Hematopoietic multipotent progenitor cell (in vitro differentiated cells): ENCODE results near the gene PI16. TPM values are rescaled to one million over a fixed set of nuclear protein-coding genes. Genes with fewer than 3 reads are reported as not detected.
"Not testable (repeated sequence)": the region's sequence is repeated elsewhere in the genome, so short reads cannot be mapped to it uniquely, and the experiment has no call there.

Experiments used
- DNase-seq, 3 donors: peaks; one replicate each; pipeline ENCODE4 v3.0.0-alpha.2; 2011 to 2015; ENCODE audit warnings: low read depth in 2 of 3, low spot score in 2 of 3
- total RNA-seq: library from RNA; depleted of rRNA; stranded (reverse); fragments of >200 nt; gene quantifications from one replicate; pipeline ENCODE4 v1.2.3, GENCODE V29; 2012

PI16 gene
- total RNA-seq, 1 donor = not detected

DNA sequence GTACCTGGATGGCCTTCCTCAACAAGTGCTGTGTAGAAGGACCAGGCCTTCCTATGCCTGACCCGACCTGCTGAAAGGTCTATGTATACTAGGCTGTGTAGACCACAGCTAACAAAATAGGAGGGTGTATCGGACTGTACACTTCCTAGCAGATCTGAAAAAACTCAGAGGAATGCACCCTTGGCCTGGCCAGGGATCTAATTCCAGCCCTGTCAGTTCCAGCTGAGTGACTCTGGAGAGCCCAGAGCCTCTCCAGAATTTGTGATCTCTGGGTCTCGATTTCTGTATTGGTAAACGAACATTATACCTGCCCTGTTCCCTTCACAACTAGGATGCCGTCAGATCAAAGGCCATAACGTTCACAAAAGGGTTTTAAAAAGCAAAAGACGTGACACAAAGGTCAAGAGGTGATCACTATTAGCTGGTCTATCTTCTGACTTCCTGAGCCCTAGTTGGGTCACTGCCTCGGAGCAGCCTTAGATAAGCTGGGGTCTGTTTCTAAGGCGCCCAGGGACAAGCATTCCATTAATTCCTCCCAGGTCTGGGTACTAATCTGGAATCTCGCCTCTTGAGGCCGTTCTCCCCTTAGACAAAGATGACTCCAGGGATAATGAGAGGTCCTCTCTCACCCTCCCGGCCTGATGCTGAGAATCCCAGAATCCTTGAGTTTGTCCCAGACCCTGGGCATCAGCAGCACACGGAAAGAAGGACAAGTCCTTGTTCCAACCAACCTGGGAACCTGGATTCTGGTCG is 17.6 kb downstream of the PI16 start:
- DNase-seq = no peak

DNA sequence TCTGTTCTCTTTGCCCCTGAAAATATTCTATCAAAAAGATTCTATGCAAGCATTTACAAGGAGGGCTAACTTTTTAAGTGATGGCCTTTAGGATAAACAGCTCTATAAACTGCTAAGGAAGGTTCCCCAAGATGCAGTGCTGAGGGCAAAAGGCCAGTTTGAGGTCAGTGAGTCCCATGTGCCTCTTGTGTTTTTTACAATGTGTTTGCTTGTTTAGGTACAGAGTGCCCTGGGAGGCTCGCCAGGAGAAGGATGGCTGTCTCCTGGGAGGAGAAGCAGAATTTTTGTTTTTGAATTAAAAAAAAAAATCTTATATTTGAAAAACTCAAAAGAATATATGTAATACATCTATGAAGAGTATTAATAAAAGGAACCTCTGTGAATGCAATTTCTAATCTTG is 18.7 kb downstream of the PI16 start:
- DNase-seq = no peak

DNA sequence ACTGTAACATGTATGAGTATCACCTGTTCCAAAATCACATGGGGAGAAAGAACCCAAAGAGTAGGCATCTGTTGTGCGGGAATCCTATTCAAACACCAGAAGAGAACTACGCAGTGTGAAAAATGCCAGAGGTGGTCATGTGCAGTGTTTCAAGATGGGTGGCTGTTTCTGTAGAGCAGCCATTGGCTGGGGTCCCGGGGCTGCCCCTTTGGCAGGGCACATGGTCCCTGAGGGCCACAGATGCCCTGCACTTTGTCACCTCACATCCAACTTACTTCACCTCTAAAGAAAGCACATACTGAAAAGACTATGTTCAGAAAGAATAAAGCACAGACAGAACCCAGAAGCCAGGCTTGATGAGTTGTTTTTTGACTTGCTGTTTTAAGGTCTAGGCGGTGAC is 19.1 kb downstream of the PI16 start:
- DNase-seq = no peak

DNA sequence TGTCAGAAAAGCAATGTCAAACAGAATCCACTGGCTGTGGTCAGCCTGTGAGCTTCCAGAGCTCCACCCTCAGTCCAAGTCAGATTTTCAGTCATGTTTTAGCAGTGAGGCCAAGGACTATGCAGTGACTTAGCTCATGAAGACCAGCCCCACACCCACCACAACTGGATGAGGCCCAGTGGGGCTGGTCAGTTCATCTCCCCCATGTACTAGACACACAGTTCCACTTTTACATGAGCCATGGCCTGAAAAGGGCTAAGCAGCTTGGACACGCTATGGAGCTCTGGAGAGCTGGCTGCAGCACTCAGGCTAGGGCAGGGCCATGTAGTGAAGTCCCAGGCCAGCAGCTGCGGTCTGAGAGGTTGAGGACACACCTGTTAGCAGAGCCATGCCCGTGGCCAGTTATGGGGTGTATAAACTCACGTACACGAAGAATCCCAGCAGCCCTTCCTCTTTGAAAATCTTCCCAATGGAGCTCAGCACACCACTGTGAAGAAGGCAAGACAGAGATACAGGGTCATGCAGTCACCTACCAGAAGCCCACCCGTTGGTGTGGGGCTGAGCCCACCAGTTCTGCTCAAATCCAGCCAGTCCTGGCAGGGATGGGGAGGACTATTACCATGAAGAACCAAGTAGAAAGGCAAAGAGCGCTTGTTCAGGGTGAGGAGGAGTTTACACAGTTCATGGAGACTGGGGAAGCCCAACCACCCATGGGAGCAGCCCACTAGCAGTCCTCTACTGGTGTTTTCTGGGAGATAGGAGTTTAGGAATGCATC is 20.9 kb downstream of the PI16 start:
- DNase-seq = no peak

DNA sequence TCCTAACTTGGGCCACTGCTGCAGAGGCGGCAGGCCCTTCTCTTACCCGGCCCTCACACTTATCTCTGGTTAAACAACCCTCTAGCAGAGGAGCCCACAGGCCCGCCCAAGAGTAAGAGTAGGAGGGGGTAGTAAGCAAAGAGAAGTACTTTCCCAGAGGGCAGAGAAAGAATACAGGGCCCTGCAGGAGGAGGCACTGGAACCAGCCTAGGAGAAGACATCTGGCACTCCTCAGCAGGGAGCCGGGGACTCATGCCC is 21.4 kb downstream of the PI16 start:
- no peak for DNase-seq

DNA sequence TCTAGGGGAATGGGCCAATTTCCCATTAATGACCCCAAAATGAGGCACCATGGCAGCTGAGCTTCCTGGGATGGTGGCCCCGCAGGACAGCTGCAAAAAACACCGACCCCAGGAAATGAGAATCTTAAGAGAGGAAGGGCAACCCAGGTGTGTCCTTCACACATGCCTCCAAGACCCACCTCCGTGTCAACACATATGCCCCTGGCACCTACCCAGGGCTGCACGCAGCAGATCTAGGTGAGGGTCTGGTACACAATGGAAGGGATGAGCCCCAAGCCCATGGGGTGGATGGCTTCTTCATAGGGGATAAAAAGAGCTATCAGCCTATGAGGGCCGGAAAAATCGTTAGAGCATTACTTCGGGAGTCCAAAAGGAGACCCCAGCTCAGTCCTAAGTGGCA is 22.0 kb downstream of the PI16 start:
- DNase-seq = no peak

DNA sequence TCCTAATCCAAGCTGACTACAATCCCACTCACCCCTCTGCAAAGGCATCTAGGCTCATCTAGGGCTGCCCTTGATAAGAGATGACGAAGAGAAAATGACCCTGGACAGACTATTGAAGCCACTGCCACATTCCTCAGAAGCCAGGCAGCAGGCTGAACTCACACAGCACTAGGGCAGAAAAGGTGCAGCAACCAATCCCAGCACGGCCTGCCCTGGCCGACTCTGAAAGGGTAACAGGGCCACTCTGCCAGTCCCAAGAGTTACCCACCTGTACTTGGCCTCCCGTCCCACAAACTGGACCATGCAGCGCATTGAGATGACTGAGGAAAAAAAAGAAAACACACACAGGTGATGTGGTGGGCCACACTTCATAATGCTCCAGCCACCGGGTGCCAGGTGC is 22.4 kb downstream of the PI16 start:
- DNase-seq = no peak

DNA sequence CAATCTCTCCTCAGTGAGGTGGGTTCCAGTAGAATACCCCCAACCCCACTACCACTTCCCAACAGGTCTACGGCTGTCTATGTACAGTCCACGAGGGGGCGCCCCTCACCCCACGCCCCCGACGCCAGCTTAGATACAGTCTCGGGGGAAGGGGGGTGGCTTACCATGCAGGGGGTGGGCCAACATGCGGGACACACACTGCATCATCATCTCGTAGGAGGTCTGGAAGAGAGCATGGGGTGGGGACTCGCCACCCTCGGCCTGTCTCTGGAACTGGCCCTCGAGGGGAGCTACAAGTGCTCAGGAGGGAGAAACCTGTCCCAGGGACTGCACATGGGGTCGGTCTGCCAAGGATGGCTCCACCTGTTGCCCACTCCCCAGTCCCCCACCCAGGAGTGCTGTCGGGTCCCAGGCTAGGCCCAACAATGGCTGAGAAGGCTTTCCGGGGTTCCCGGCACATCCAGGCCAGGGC is 23.0 kb downstream of the PI16 start:
- no peak for DNase-seq

DNA sequence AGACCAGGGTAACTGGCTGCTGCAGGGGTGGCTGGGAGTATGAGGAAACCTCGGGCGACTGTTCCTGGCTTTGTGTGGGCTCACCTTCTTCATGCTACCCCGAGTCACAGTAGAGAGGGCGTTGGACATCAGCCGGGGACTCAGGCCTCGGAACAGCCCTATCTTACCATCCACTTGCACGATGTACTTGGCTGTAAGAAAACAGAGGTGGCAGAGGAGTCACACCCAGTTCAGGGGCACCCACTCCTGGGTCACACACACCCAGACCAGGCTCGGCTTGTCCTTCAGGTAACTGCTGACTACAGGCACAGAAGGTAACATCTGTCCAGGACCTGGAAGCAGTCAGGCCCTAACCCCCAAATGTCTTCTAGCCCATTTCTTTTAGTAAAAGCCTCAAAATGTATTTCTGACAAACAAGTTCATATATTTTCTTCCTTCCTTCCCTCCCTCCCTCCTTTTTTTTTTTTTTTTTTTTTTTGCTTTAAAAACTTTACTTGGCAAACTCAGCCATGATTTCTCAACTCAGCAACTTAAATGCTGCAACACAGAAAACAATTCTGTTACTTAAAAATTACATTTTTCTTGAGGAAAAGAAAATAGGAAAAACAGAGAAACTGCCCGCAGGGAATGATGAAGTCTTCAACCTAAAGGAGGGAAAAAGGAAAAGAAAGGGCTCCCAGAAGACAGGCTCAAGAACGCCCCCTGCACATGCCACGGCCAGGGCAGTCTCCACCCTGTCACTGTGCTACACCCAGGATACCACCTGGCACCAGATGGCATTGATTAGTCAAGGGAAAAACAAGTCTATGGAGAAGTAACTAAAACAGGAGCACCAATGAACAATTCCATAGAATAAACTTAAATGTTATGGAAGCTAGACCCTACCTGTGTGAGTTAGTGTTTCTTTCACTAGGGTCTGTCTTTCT is 24.1 kb downstream of the PI16 start:
- no peak for DNase-seq

DNA sequence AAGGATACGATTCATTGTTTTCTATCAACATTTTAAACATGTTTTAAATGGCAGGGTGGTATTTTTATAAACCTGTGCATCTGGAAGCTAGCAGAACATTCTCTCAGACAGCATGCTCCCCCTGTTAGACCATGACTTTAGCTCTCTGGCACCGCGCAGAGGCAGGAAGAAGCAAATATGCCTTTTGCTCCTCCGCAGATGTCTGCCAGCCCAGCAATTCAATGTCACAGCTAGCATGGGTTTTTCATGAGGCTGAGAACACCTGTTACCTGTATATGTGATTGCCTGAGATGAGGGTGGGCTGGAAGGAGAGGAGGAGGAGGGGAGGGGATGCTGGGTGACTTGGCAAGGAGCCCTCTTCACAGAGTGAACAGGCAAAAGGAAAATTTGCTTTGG is 24.8 kb downstream of the PI16 start:
- DNase-seq = peak in 2 of 3 donors; percentile 46 to 74

DNA sequence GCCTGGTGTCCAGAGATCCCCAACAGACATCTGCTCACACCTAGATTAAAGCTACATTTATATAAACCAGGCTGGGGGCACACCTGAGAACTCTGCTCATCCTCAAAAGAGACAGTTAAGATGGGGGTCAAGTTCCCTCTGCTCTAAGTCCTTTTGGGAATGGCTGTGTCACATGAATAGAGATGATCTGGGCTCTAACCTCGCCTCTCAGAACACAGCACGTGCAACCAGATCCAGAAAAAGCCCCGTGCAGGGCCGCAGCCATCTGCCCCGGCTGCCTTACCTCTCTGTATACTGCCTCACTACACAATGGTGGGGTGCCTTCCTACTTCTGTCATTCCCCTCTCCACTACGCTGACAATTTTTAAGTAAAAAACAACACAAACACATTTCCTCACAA is 25.6 kb downstream of the PI16 start:
- no peak for DNase-seq

DNA sequence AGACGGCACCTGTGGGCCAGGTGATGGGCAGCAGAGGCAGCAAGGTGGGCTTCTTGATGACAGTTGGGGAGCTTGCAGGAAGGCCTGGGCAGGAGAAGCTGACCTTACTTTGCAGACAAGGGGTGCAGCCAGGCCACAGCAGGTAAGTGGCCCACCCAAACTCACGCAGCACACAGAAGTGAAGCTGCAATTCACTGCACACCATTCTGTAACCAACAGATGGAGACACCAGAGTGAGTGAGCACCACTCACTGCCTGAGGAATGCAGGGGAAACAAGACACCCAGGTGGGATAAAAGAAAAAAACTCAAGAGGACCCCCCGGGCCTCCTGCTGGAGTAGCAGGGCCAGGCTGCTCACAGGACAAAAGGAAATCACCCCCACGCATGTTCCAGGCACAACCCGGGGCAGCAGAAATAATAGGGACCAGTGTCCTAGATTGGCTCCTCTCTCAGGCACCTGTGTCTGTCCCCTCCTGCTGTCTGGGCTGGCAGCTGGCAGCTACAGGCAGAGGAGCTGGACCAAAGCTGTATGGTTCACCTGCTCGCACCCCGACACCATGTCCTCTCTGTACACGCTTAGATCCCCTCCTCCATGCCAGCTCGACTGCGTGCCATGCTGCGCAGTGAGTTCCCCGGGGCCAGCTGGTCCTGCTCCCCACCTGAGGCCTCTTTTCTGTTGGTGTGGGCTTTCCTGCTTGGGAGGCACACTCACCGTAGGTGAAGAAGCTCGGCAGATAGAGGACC is 26.5 kb downstream of the PI16 start:
- DNase-seq = no peak

DNA sequence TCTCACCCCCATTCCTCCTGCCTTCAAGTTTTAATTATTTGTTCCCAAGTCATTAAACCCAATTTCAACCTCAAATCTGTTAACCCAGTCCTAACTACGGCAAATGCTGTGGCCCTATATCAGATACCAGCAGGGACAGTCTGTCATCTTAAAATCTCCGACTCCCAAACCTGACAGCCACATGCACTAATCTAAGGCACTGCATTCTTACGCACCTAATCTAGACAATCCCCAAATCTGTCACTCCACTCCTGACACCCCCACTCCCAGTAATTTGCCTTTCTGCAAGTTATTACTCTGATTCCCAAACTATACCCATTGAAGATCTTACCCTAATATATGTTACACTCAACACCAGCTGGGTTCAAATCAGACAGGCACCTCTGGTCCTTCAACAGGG is 29.0 kb downstream of the PI16 start:
- DNase-seq = no peak

DNA sequence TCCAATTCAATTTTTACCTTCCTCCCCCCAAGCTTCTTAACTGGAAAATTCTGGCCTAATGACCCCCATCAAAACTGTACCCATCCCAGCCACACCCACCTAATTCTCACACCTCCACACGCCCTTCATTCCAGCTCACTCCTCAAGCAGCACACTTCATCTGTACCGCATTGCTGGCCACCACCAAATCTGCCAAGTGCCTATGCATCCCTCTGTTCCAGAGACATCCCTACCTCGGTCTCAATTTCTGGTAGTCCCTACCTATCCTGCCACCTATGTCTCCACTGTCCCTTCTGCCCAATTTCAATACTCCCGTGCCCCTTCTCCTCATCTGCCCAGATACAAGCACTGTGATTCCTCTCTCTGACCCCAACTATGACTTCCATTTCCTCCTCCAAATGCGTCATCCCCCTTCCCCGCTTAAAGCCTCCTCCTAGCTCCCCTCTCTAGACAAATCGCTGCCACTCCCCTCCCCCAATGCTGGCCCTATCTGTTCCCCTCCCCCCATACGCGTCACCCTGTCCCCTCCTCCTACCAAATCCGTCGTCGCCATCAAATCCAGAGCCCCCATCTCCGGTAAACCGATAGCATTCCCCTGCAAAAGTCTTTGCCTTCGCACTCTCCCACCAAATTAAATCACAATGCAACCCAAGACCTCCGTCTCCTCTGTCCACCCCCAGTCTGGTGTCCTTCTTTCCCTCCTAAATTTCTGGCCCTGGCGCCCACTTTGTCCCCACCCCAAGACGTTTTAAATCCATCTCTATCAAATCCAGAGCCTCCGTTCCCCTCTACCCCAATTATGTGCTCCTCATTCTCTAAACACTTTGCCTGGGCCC is 30.3 kb downstream of the PI16 start:
- peak in 2 of 3 donors; percentile 54 to 55 for DNase-seq

DNA sequence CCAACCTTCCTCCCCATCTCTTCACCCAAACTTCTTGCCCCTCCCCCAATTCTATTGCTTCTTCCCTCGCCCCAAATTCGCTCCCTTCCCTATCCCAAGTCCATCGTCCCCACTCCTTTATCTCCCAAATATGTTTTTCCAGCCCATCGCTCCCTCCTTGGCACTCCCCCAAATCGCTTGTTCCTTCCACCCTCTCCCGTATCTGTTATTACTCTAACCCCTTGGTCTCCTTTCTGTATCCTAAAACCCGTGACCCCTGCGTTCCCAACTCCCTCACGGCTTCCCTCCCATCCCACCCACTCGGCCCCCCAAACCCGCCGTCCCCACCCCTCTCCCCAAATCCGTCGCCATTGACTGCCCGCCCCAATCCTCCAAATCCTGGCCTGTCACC is 30.9 kb downstream of the PI16 start:
- no peak for DNase-seq

DNA sequence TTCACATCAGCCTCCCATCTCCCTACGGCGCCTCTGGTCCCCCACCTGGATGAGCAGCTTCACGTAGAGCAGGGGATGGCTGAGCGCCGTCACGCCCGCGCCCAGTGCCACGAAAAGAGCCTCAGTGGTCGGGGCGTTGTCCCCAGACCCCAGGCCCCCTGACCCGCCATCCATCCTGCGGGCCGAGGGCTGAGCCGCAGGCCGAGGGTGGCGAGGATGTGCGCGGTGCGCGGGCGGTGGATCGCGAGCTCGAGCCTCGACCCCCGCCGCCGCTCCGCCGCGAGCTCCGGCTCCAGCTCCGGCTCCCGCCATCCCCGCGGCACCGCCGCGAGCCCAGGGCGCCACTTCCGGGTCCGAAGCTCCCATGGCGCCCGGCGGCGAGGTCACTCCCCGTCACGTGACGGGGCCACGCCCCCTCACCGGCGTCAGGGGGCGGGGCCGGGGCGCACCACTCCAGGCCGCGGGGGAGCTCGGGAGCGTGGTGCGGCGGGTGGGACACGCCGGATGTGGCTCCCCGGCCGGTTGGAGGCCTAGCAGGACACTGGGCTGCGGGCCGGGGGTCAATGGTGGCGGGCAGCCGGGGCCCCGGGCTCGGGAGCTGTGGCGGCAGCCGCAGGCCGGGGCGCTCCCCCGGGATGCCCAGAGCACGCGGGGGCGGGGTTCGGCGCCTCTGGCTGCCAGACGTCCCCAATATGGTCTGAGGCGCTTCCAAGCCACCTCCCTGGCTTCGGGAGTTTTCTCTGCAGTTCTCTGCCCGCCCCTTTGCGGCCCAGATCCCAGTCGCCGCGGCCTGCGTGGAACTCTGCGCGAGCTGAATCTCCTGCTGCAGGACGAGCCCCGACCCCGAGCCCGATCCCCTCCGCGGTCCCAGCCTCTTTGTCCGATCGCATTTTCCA is 31.5 kb downstream of the PI16 start, which contains the start of gene MTCH1:
Gene MTCH1 (minus strand): TSS at position 389 of the 896 bp plus-strand sequence. CDS start 23 bp downstream, at position 366.
- peak; percentile 87 to 92 (median 90) for DNase-seq

DNA sequence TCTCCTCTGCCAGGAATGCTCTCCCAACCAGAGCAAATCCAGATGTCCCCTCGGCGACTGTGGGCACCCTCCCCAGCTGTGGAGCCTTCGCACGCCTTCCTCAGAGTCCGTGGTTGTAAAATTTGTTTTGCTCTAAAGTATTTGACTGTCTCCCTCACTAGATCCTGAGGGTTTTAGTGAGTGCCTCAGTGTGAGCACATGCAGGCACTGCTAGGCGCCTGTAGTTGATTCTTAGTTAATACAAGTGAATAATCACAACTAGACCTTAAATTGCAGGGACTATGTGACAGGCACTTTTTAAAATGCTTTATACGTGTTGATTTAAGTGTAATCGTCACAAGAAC is 32.1 kb downstream of the PI16 start:
- peak in 1 of 3 donors; percentile 38 for DNase-seq

DNA sequence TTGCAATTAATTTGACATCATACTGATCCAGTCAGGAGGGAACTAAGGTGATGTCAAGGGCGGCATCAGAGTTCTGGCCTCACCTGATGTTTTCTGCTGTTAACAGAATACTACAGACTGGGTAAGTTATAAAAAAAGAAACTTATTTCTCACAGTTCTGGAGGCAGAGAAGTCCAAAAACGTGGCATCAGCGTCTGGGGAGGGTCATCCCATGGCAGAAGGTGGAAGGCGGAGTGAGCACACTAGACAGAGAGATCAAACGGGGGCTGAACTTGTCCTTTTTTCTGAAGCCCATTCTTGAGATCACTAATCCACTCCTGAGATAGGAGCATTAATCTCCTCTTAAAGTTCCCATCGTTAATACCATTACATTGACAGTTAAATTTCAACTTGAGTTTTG is 34.7 kb downstream of the PI16 start:
- DNase-seq = no peak

DNA sequence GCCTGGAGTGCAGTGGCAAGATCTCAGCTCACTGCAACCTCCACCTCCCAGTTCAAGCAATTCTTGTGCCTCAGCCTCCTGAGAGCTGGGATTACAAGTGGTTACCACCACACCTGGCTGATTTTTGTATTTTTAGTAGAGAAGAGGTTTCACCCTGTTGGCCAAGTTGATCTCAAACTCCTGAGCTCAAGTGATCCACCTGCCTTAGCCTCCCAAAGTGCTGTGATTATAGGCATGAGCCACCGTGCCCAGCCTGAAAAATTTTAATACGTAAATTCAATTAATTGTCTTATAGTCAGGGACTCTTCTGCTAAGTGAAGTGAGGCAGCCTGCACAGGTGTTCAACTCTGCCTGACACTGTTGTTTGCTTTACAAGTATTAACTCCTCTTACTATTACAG is 35.9 kb downstream of the PI16 start:
- DNase-seq = not testable (repeated sequence)
